GM21786 (cell line): ENCODE data around the gene SNRNP48.

Experiments used
- ATAC-seq: cut with Tn5 transposase; IDR thresholded peaks from one replicate; pipeline ENCODE4 v1.9.1; 2021; ENCODE audit not compliant: unreplicated experiment

SNRNP48 gene

GRCh38 chr6:7589949-7590917 is at the start of gene SNRNP48:
SNRNP48 (plus strand) TSS chr6:7590198; CDS start chr6:7590258, 60 bp downstream.
- ATAC-seq = peak; percentile 100

GRCh38 chr6:7540595-7540994 is 49.4 kb upstream of the SNRNP48 start:
- ATAC-seq = no peak

- no peak for ATAC-seq
Observed at GRCh38 chr6:7541175-7542064, 48.6 kb upstream of the SNRNP48 start, which contains the start of gene DSP. DSP (plus strand) TSS chr6:7541671; CDS start chr6:7541916, 245 bp downstream.

GRCh38 chr6:7542065-7542873 is 47.7 kb upstream of the SNRNP48 start:
- ATAC-seq = no peak

GRCh38 chr6:7542874-7543624 is 46.9 kb upstream of the SNRNP48 start:
- ATAC-seq = no peak

GRCh38 chr6:7543789-7544424 is 46.1 kb upstream of the SNRNP48 start:
- ATAC-seq = no peak

GRCh38 chr6:7544597-7544996 is 45.4 kb upstream of the SNRNP48 start:
- no peak for ATAC-seq

GRCh38 chr6:7545316-7546019 is 44.5 kb upstream of the SNRNP48 start:
- ATAC-seq = no peak

- ATAC-seq = no peak
Observed at GRCh38 chr6:7546020-7546369, 44.0 kb upstream of the SNRNP48 start.

- no peak for ATAC-seq
Observed at GRCh38 chr6:7546383-7546782, 43.6 kb upstream of the SNRNP48 start.

- ATAC-seq = no peak
Observed at GRCh38 chr6:7546896-7547295, 43.1 kb upstream of the SNRNP48 start.

GRCh38 chr6:7547315-7547714 is 42.7 kb upstream of the SNRNP48 start:
- no peak for ATAC-seq

GRCh38 chr6:7550433-7550801 is 39.6 kb upstream of the SNRNP48 start:
- no peak for ATAC-seq

GRCh38 chr6:7554533-7555275 is 35.3 kb upstream of the SNRNP48 start:
- no peak for ATAC-seq

- ATAC-seq = no peak
Observed at GRCh38 chr6:7555671-7556070, 34.3 kb upstream of the SNRNP48 start.

- no peak for ATAC-seq
Observed at GRCh38 chr6:7556394-7557106, 33.4 kb upstream of the SNRNP48 start.

- ATAC-seq = no peak
Observed at GRCh38 chr6:7557652-7558051, 32.3 kb upstream of the SNRNP48 start.

GRCh38 chr6:7558781-7559180 is 31.2 kb upstream of the SNRNP48 start:
- ATAC-seq = no peak
